Transverse colon (tissue), 4 donors: ENCODE results near the gene TMEM62. TPM values are rescaled to one million over a fixed set of nuclear protein-coding genes. Genes with fewer than 3 reads are reported as not detected.

Experiments used
- DNase-seq: peaks from one replicate; pipeline ENCODE4 v3.0.0-alpha.2; 2019
- H3K27ac ChIP-seq, 4 donors: fragments of 200-600 bp; sonication (generic); 2 replicates each; pipeline ENCODE4 v1.5.1; 2016 to 2018; ENCODE audit warnings: inconsistent platforms in 4 of 4
- H3K27me3 ChIP-seq: fragments of 200-600 bp; sonication (generic); 2 replicates; pipeline ENCODE4 v1.5.1; 2017; ENCODE audit warnings: inconsistent platforms
- H3K36me3 ChIP-seq, 4 donors: fragments of 200-600 bp; sonication (generic); 2 replicates each; pipeline ENCODE4 v1.5.1; 2017 to 2019; ENCODE audit warnings: inconsistent platforms in 4 of 4
- H3K4me1 ChIP-seq, 4 donors: fragments of 200-600 bp; sonication (generic); 2 replicates each; pipeline ENCODE4 v1.5.1; 2017 to 2020; ENCODE audit warnings: inconsistent platforms in 4 of 4
- H3K4me3 ChIP-seq, 4 donors: fragments of 200-600 bp; sonication (generic); 1 replicate in 1 of 4; 2 replicates in 3 of 4; pipeline versions ENCODE4 v1.5.1 to v1.6.1; 2017 to 2019; ENCODE audit warnings: inconsistent platforms in 4 of 4
- H3K9me3 ChIP-seq, 2 donors: fragments of 200-600 bp; sonication (generic); 2 replicates each; pipeline ENCODE4 v1.5.1; 2017 to 2019; ENCODE audit warnings: inconsistent platforms in 2 of 2
- EP300 ChIP-seq: sonication (generic); formaldehyde crosslinking; IDR thresholded peaks from one replicate; pipeline ENCODE4 v1.6.1; 2017; ENCODE audit warnings: antibody characterized with exemption, low read depth
- POLR2A ChIP-seq: fragments of 450-650 bp; IDR thresholded peaks from one replicate; pipeline ENCODE4 v1.6.1; 2016; ENCODE audit warnings: antibody characterized with exemption, mild to moderate bottlenecking, moderate library complexity
- POLR2AphosphoS5 ChIP-seq, 3 donors: sonication (generic); formaldehyde crosslinking; IDR thresholded peaks; one replicate each; pipeline ENCODE4 v1.6.1; 2016; ENCODE audit warnings: antibody characterized with exemption in 3 of 3
- WGBS, 2 donors: methylation state at CpG; one replicate each; pipeline ENCODE4 v1.1.5; 2018; ENCODE audit warnings: low coverage in 1 of 2; 5-methylcytosine and 5-hydroxymethylcytosine counted together
- in situ Hi-C, 4 donors: fragments of 200-750 bp; cut with MboI; loops; one replicate each; pipeline versions ENCODE4 v1.15.0 to v1.15.1; 2017; ENCODE audit warnings: low sequenced_read_pairs in 3 of 4, low pct_ligation_motif_present in 1 of 4, low pct_unique_long_range_greater_than_20kb in 1 of 4
- intact Hi-C: fragments of 100-400 bp; cut with DNase I; formaldehyde crosslinking; loops from one replicate; pipeline ENCODE4 v1.15.1; 2023; ENCODE audit warnings: low total_unique reads
- total RNA-seq, 4 donors: library from RNA; depleted of rRNA; stranded (reverse); fragments of >200 nt; gene quantifications; one replicate each; pipeline ENCODE4 v1.1.0, GENCODE V29; 2016
- TF ChIP-seq, protein P1 (sequence below), 5 experiments: fragments of 200-600 bp in 3 of 5; fragments of 450-650 bp in 2 of 5; sonication (generic) in 3 of 5; IDR thresholded peaks; 1 replicate in 2 of 5; 2 replicates in 3 of 5; pipeline ENCODE4 v1.5.1; 2016 to 2017; ENCODE audit warnings: antibody characterized with exemption in 5 of 5, inconsistent platforms in 3 of 5, mild to moderate bottlenecking in 2 of 5, moderate library complexity in 1 of 5

Gene TMEM62
- 100 to 1,000 TPM in 1 of 4 donors, 10 to 100 TPM in 3; 21.3 to 367 (median 39.6) TPM for total RNA-seq

DNA sequence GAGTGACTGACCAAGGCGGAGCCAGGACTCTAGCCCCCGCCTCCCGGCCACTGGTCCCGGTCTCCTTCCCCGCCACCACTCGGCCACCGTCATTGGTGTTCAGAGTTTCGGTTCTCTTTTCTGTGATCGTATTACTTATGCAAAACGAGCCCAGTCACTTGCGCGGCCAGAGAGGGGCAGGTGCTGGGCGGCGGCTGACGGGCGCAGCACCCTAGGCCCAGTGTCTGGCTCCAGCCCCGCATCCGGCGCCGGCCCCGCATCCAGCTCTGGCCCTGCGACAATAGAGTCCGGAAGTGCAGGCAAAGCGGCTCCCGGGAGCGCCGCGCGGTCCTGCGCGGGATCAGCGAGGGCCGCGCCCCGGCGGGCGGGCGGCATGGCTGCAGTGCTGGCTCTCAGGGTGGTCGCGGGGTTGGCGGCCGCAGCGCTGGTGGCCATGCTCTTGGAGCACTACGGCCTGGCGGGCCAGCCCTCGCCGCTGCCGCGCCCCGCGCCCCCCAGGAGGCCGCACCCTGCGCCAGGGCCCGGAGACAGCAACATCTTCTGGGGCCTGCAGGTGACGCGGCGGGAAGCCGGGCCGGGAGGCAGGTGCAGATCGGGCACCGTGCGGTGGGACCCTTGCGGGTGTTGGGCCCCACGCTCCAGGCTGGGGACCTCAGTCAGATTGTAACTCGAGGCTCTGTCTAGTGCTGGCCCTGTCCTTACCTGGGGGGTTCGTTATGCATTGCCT, at the start of gene TMEM62:
Gene TMEM62, plus strand, starts transcription at position 157 of the 727 bp plus-strand sequence. Its CDS starts 217 bp downstream, at position 374.
- 0 to 1% methylated on average over 2 to 32 of the region's 66 CpGs for WGBS, 2 donors
- Histone ChIP-seq H3K27me3 (no peaks in the 10 kb centered on the region), H3K4me1 (peaks cover 4 to 24% (median 17%) of the 10 kb centered on the region in 4 donors), H3K9me3 (no peaks in the 10 kb centered on the region), H3K4me3 (peak within 1 kb of the TSS; percentile 78 to 94 (median 88)), H3K36me3 (peaks cover 0 to 18% (median 5%) of the 10 kb centered on the region in 4 donors), H3K27ac (peak within 1 kb of the TSS; percentile 88 to 94 (median 92))
- TF ChIP-seq, protein P1, sequence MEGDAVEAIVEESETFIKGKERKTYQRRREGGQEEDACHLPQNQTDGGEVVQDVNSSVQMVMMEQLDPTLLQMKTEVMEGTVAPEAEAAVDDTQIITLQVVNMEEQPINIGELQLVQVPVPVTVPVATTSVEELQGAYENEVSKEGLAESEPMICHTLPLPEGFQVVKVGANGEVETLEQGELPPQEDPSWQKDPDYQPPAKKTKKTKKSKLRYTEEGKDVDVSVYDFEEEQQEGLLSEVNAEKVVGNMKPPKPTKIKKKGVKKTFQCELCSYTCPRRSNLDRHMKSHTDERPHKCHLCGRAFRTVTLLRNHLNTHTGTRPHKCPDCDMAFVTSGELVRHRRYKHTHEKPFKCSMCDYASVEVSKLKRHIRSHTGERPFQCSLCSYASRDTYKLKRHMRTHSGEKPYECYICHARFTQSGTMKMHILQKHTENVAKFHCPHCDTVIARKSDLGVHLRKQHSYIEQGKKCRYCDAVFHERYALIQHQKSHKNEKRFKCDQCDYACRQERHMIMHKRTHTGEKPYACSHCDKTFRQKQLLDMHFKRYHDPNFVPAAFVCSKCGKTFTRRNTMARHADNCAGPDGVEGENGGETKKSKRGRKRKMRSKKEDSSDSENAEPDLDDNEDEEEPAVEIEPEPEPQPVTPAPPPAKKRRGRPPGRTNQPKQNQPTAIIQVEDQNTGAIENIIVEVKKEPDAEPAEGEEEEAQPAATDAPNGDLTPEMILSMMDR (IDR thresholded peaks at IDR 0.05) = peak in 1 of 5 experiments; percentile 26
- peak; percentile 85 for TF ChIP-seq POLR2A
- TF ChIP-seq EP300 = no peak
- TF ChIP-seq POLR2AphosphoS5 (IDR thresholded peaks at IDR 0.05) = peak; percentile 84 to 91 (median 89)
- in situ Hi-C loops (no loop called here), intact Hi-C loops (no loop called here)
- DNase-seq = peak; percentile 92

DNA sequence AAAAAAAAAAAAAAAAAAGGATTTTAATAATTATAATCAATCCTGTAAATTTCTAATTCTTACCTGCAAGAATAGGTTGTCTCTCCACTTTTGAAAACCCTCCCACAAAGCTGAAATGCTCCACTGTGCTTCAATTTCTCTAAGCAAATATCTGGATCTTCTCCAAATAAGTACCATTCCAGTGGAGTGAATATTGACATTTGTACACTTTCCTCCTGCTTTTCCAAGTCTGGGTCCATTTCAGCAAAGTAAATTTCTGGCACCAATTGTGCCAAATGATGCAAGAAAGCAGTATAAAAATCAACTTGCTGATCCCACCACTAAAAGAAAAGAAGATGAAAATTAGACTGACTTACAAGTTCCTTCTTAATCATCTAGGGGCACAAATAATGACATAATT, 47.5 kb upstream of the TMEM62 start:
- DNase-seq = no peak
- intact Hi-C loops (no loop called here), in situ Hi-C loops (no loop called here)
- no peaks in the 10 kb centered on the region for H3K9me3 ChIP-seq
- TF ChIP-seq POLR2A = no peak
- TF ChIP-seq, protein P1 (IDR thresholded peaks at IDR 0.05) = no peak
- TF ChIP-seq EP300 = no peak
- TF ChIP-seq POLR2AphosphoS5 (IDR thresholded peaks at IDR 0.05) = no peak
- H3K4me1 ChIP-seq = peaks cover 0 to 23% (median 4%) of the 10 kb centered on the region in 4 donors
- peak overlapping the region in 3 of 4 donors; percentile 0 to 50 (median 29) for H3K27ac ChIP-seq
- H3K4me3 ChIP-seq = no peak overlapping the region
- no peaks in the 10 kb centered on the region for H3K27me3 ChIP-seq
- peaks cover 0 to 17% (median under 1%) of the 10 kb centered on the region in 4 donors for H3K36me3 ChIP-seq

GRCh38 chr15:43086551-43086950, 46.8 kb upstream of the TMEM62 start:
- intact Hi-C loops = no loop called here
- in situ Hi-C loops = no loop called here
- Histone ChIP-seq H3K27me3 (no peaks in the 10 kb centered on the region), H3K9me3 (no peaks in the 10 kb centered on the region), H3K4me3 (no peak overlapping the region), H3K4me1 (peaks cover 0 to 23% (median 4%) of the 10 kb centered on the region in 4 donors), H3K36me3 (peaks cover 0 to 13% (median 0%) of the 10 kb centered on the region in 4 donors), H3K27ac (peak overlapping the region in 1 of 4 donors; percentile 14)
- TF ChIP-seq POLR2AphosphoS5 (IDR thresholded peaks at IDR 0.05) (no peak), POLR2A (no peak), EP300 (no peak)
- TF ChIP-seq, protein P1 (IDR thresholded peaks at IDR 0.05) = no peak
- WGBS, 2 donors = 28 to 40% methylated on average over 1 of the region's 1 CpG
- DNase-seq = no peak

GRCh38 chr15:43091859-43092258, 41.5 kb upstream of the TMEM62 start:
- intact Hi-C loops (no loop called here), in situ Hi-C loops (no loop called here)

More at GRCh38 chr15:43091859-43092258, 41.5 kb upstream of the TMEM62 start:
- H3K36me3 ChIP-seq = no peaks in the 10 kb centered on the region
- H3K4me1 ChIP-seq = peaks cover 0 to 25% (median 5%) of the 10 kb centered on the region in 4 donors
- whole genome bisulfite sequencing, 2 donors = 93 to 99% methylated on average over 4 of the region's 4 CpGs
- TF ChIP-seq POLR2AphosphoS5 (IDR thresholded peaks at IDR 0.05) = no peak
- TF ChIP-seq, protein P1 (IDR thresholded peaks at IDR 0.05) = no peak
- TF ChIP-seq POLR2A = no peak
- H3K4me3 ChIP-seq = no peak overlapping the region
- no peaks in the 10 kb centered on the region for H3K9me3 ChIP-seq
- no peaks in the 10 kb centered on the region for H3K27me3 ChIP-seq
- no peak for DNase-seq
- H3K27ac ChIP-seq = no peak overlapping the region
